SU-DHL-6 (cell line): ENCODE measurements around the gene EFNB2.

Experiments used
- CTCF ChIP-seq: fragments of 200-600 bp; sonication (generic); IDR thresholded peaks from one replicate; pipeline ENCODE4 v1.5.1; 2017; ENCODE audit warnings: antibody characterized with exemption, mild to moderate bottlenecking, low read length, moderate library complexity; ENCODE audit not compliant: insufficient read depth, poor library complexity, severe bottlenecking
- EZH2phosphoT487 ChIP-seq: fragments of 200-600 bp; sonication (generic), shearing (Covaris generic); conservative IDR thresholded peaks from 2 replicates; pipeline ENCODE4 v1.6.1; 2018; ENCODE audit warnings: mild to moderate bottlenecking, antibody characterized with exemption, low read length, moderate library complexity, mixed read lengths

GRCh38 chr13:106470576-106470975, 64.9 kb downstream of the EFNB2 start:
- TF ChIP-seq CTCF (no peak), EZH2phosphoT487 (no peak)
